Endothelial cell of umbilical vein (primary cell): Measurements from ENCODE around the gene TTLL11. TPM values are rescaled to one million over a fixed set of nuclear protein-coding genes. Genes with fewer than 3 reads are reported as not detected.

ENCODE experiments used
- BruUV-seq: library from RNA; stranded (reverse); fragments of 400-500 nt; replicated peaks from 2 replicates; lab custom pipeline; 2021; lab: Mats Ljungman, UMichigan
- CTCF ChIA-PET: fragments of 300-600, 350-600 bp; sonication (Branson Sonifier 250); formaldehyde crosslinking; loops from one replicate; lab custom pipeline; 2021; ENCODE audit warnings: antibody characterized with exemption, inconsistent platforms; lab: Charles Lee
- POLR2A ChIA-PET: fragments of 300-600, 350-600 bp; sonication (Branson Sonifier 250); formaldehyde crosslinking; loops from one replicate; lab custom pipeline; 2021; ENCODE audit warnings: antibody characterized with exemption, inconsistent platforms; lab: Charles Lee
- DNase-seq: peaks from one replicate; pipeline ENCODE4 v3.0.0-alpha.2; 2011; ENCODE audit warnings: low read depth, low spot score
- FAIRE-seq: peaks from 2 replicates; lab custom pipeline; 2011; peaks lifted over from hg19 to GRCh38; lab: Jason Lieb, UNC
- H2AFZ ChIP-seq: 2 replicates; pipeline ENCODE4 v1.6.0; 2012; ENCODE audit warnings: low read depth, low read length, control low read depth, inconsistent platforms
- H3K27ac ChIP-seq: 2 replicates; pipeline ENCODE4 v1.5.1; 2011; ENCODE audit warnings: low read depth, mild to moderate bottlenecking, control low read depth, low read length, moderate library complexity; ENCODE audit not compliant: insufficient read depth
- H3K27me3 ChIP-seq, 2 experiments: 2 replicates each; pipeline versions ENCODE4 v1.6.0 to v1.6.1; 2011; ENCODE audit warnings: low read length in 2 of 2, mixed read lengths in 1 of 2; ENCODE audit not compliant: control insufficient read depth in 2 of 2, insufficient read depth in 2 of 2
- H3K36me3 ChIP-seq, 2 experiments: 2 replicates in 1 of 2; 3 replicates in 1 of 2; pipeline ENCODE4 v1.5.1; 2011; ENCODE audit warnings: low read length in 2 of 2, mild to moderate bottlenecking in 1 of 2, moderate library complexity in 1 of 2; ENCODE audit not compliant: control insufficient read depth in 2 of 2, insufficient read depth in 2 of 2; ENCODE audit errors: extremely low read depth in 1 of 2
- H3K4me1 ChIP-seq: 3 replicates; pipeline ENCODE4 v1.5.1; 2011; ENCODE audit warnings: mild to moderate bottlenecking, low read length; ENCODE audit not compliant: control insufficient read depth, insufficient read depth; ENCODE audit errors: extremely low read depth
- H3K4me2 ChIP-seq: 2 replicates; pipeline ENCODE4 v1.6.1; 2011; ENCODE audit warnings: low read length, control low read depth, mixed read lengths; ENCODE audit not compliant: insufficient read depth
- H3K4me3 ChIP-seq, 3 experiments: fragments of 200-600 bp in 1 of 3; sonication (generic), shearing (Covaris generic) in 1 of 3; replicated peaks in 1 of 3; 2 replicates each; pipeline ENCODE4 v1.5.1; 2011 to 2016; ENCODE audit warnings: control low read depth in 3 of 3, low read length in 3 of 3, mild to moderate bottlenecking in 2 of 3, inconsistent platforms in 1 of 3, low read depth in 1 of 3, moderate library complexity in 1 of 3; ENCODE audit not compliant: insufficient read depth in 1 of 3
- H3K79me2 ChIP-seq: 2 replicates; pipeline ENCODE4 v1.6.0; 2012; ENCODE audit warnings: low read length, inconsistent platforms; ENCODE audit not compliant: control insufficient read depth, insufficient read depth
- H3K9ac ChIP-seq: replicated peaks from 2 replicates; pipeline ENCODE3; 2011; ENCODE audit warnings: low read length, control low read depth; ENCODE audit not compliant: insufficient read depth; ENCODE audit errors: extremely low read depth
- H3K9me1 ChIP-seq: replicated peaks from 3 replicates; pipeline ENCODE4 v1.6.0; 2011; ENCODE audit warnings: mild to moderate bottlenecking, low read length; ENCODE audit not compliant: control insufficient read depth, insufficient read depth; ENCODE audit errors: extremely low read depth
- H3K9me3 ChIP-seq: replicated peaks from 2 replicates; pipeline ENCODE4 v1.5.1; 2012; ENCODE audit warnings: low read length, inconsistent platforms; ENCODE audit not compliant: control insufficient read depth, insufficient read depth
- H4K20me1 ChIP-seq: replicated peaks from 2 replicates; pipeline ENCODE3; 2011; ENCODE audit warnings: mild to moderate bottlenecking, low read length; ENCODE audit not compliant: control insufficient read depth, insufficient read depth; ENCODE audit errors: extremely low read depth
- CTCF ChIP-seq, 2 donors: IDR thresholded peaks; 1 replicate in 1 of 2; 2 replicates in 1 of 2; pipeline ENCODE4 v1.5.1; 2011; ENCODE audit warnings: low read length in 2 of 2, mild to moderate bottlenecking in 2 of 2, moderate library complexity in 2 of 2, control low read depth in 1 of 2, inconsistent platforms in 1 of 2, low read depth in 1 of 2; ENCODE audit not compliant: insufficient read depth in 1 of 2; ENCODE audit errors: extremely low read depth in 1 of 2
- EZH2 ChIP-seq: IDR thresholded peaks from 2 replicates; pipeline ENCODE4 v1.6.1; 2012; ENCODE audit warnings: borderline replicate concordance, low read depth, mild to moderate bottlenecking, moderate library complexity, low read length, inconsistent platforms; ENCODE audit not compliant: severe bottlenecking
- GATA2 ChIP-seq: IDR thresholded peaks from 2 replicates; pipeline ENCODE4 v1.7.0; 2011; ENCODE audit warnings: low read depth, mild to moderate bottlenecking, moderate library complexity, mixed read lengths, low read length; ENCODE audit not compliant: insufficient read length, insufficient read depth
- MAX ChIP-seq: IDR thresholded peaks from 2 replicates; pipeline ENCODE4 v1.6.1; 2011; ENCODE audit not compliant: insufficient read depth, insufficient read length
- POLR2A ChIP-seq: IDR thresholded peaks from 2 replicates; pipeline ENCODE4 v1.6.1; 2012; ENCODE audit warnings: low read depth, mild to moderate bottlenecking, control low read depth, low read length
- dilution Hi-C: fragments of 300-500 bp; cut with MboI; formaldehyde crosslinking; loops from one replicate; pipeline ENCODE4 v1.15.0; 2019; ENCODE audit warnings: low sequenced_read_pairs; ENCODE audit not compliant: extremely low pct_ligation_motif_present
- intact Hi-C: fragments of 100-400 bp; cut with micrococcal nuclease; formaldehyde crosslinking; loops from one replicate; pipeline ENCODE4 v1.10.0; 2022
- polyA plus RNA-seq, 4 experiments: library from polyadenylated mRNA; depleted of rRNA in 3 of 4; stranded (reverse) in 3 of 4; unstranded in 1 of 4; fragments of >200 nt; gene quantifications; 2 replicates each; pipeline versions ENCODE4 v1.2.1 to v1.2.3, GENCODE V29; 2011 to 2012; ENCODE audit warnings: missing spikeins in 1 of 4
- total RNA-seq: library from RNA; stranded (reverse); gene quantifications from 2 replicates; pipeline ENCODE4 v1.2.3, GENCODE V29; 2021

Gene TTLL11
- total and polyA plus RNA-seq, 2 donors (not counting 3 experiments of a cell fraction or from before 2014, with no cell fraction given): 4.9 to 5.1 TPM

- no peak for DNase-seq
- CTCF ChIA-PET: no interaction called here
- Histone ChIP-seq H3K79me2 (no peaks in the 10 kb centered on the region), H3K36me3 (no peaks in the 10 kb centered on the region), H3K4me2 (no peak overlapping the region), H4K20me1 (no peaks in the 10 kb centered on the region), H3K9me3 (no peaks in the 10 kb centered on the region), H3K4me3 (no peak overlapping the region), H3K9me1 (no peaks in the 10 kb centered on the region), H3K27me3 (no peaks in the 10 kb centered on the region), H3K9ac (no peak overlapping the region), H3K27ac (no peak overlapping the region), H3K4me1 (no peaks in the 10 kb centered on the region), H2AFZ (no peak overlapping the region)
- no peak for FAIRE-seq
- intact Hi-C loops: no loop called here
- POLR2A ChIA-PET: no interaction called here
- no TSS peak for BruUV-seq
- dilution Hi-C loops: no loop called here
- TF ChIP-seq POLR2A (no peak), MAX (no peak), EZH2 (no peak)
Measured at GRCh38 chr9:121896545-121896943, 196.6 kb downstream of the TTLL11 start.

GRCh38 chr9:121895818-121896544 is 197.1 kb downstream of the TTLL11 start:
- Histone ChIP-seq H3K9ac (no peak overlapping the region), H3K9me1 (no peaks in the 10 kb centered on the region), H3K9me3 (no peaks in the 10 kb centered on the region), H4K20me1 (no peaks in the 10 kb centered on the region), H2AFZ (no peak overlapping the region), H3K27ac (no peak overlapping the region), H3K4me2 (no peak overlapping the region), H3K27me3 (no peaks in the 10 kb centered on the region), H3K4me1 (no peaks in the 10 kb centered on the region), H3K79me2 (no peaks in the 10 kb centered on the region), H3K4me3 (no peak overlapping the region), H3K36me3 (no peaks in the 10 kb centered on the region)
- FAIRE-seq (no peak), DNase-seq (peak; percentile 39)
- TF ChIP-seq MAX: no peak
- no peak for TF ChIP-seq GATA2
- no peak for TF ChIP-seq CTCF (IDR thresholded peaks at IDR 0.05; ENCODE audit: extremely low read depth in 1 of 2, insufficient read depth in 1 of 2, low read depth in 1 of 2, low read length in 2 of 2)
- dilution Hi-C loops (no loop called here), intact Hi-C loops (no loop called here)
- no TSS peak for BruUV-seq
- ChIA-PET CTCF (no interaction called here), POLR2A (no interaction called here)
